MM.1S (cell line): ENCODE data around the gene RCN1.

Experiments used
- DNase-seq: peaks from one replicate; pipeline ENCODE4 v3.0.0-alpha.2; 2015
- H2AFZ ChIP-seq: fragments of 300-600 bp; sonication (generic); 2 replicates; pipeline ENCODE4 v1.6.0; 2016; ENCODE audit warnings: antibody characterized with exemption, low read length
- H3F3A ChIP-seq: fragments of 300-600 bp; sonication (generic); 2 replicates; pipeline ENCODE4 v1.6.1; 2016; ENCODE audit warnings: mild to moderate bottlenecking, antibody characterized with exemption, low read length, moderate library complexity, mixed read lengths; ENCODE audit not compliant: insufficient read depth
- H3K27ac ChIP-seq: fragments of 300-600 bp; sonication (generic); 2 replicates; pipeline ENCODE4 v1.5.1; 2016; ENCODE audit warnings: mild to moderate bottlenecking, low read length
- H3K27me3 ChIP-seq: fragments of 300-600 bp; sonication (generic); replicated peaks from 2 replicates; pipeline ENCODE4 v1.6.0; 2016; ENCODE audit warnings: low read length; ENCODE audit not compliant: insufficient read depth
- H3K36me3 ChIP-seq: fragments of 300-600 bp; sonication (generic); replicated peaks from 2 replicates; pipeline ENCODE4 v1.6.1; 2016; ENCODE audit warnings: mild to moderate bottlenecking, low read length, mixed read lengths; ENCODE audit not compliant: insufficient read depth
- H3K4me1 ChIP-seq: fragments of 300-600 bp; sonication (generic); 2 replicates; pipeline ENCODE4 v1.6.1; 2016; ENCODE audit warnings: low read length, mixed read lengths
- H3K4me2 ChIP-seq: fragments of 300-600 bp; sonication (generic); 2 replicates; pipeline ENCODE4 v1.6.0; 2016; ENCODE audit warnings: low read depth, low read length
- H3K4me3 ChIP-seq: fragments of 300-600 bp; sonication (generic); 2 replicates; pipeline ENCODE4 v1.5.1; 2016; ENCODE audit warnings: low read length, mixed read lengths
- H3K79me2 ChIP-seq: fragments of 300-600 bp; sonication (generic); 2 replicates; pipeline ENCODE4 v1.6.1; 2016; ENCODE audit warnings: mixed run types, low read length, mixed read lengths
- H3K9ac ChIP-seq: fragments of 300-600 bp; sonication (generic); 2 replicates; pipeline ENCODE4 v1.6.1; 2016; ENCODE audit warnings: low read length, mixed read lengths
- H3K9me2 ChIP-seq: fragments of 300-600 bp; sonication (generic); replicated peaks from 2 replicates; pipeline ENCODE4 v1.6.1; 2016; ENCODE audit warnings: mild to moderate bottlenecking, low read length, mixed read lengths; ENCODE audit not compliant: insufficient read depth
- H3K9me3 ChIP-seq: fragments of 300-600 bp; sonication (generic); replicated peaks from 2 replicates; pipeline ENCODE4 v1.6.1; 2016; ENCODE audit warnings: mild to moderate bottlenecking, low read length, mixed read lengths; ENCODE audit not compliant: insufficient read depth
- H4K20me1 ChIP-seq: fragments of 300-600 bp; sonication (generic); 2 replicates; pipeline ENCODE4 v1.6.1; 2016; ENCODE audit warnings: mild to moderate bottlenecking, low read length, moderate library complexity, mixed read lengths; ENCODE audit not compliant: insufficient read depth
- EZH2 ChIP-seq: fragments of 300-600 bp; sonication (generic); optimal IDR thresholded peaks from 2 replicates; pipeline ENCODE3; 2017; ENCODE audit warnings: low read depth, mild to moderate bottlenecking, antibody characterized with exemption, low read length, mixed read lengths
- EZH2phosphoT487 ChIP-seq: fragments of 300-600 bp; sonication (generic); IDR thresholded peaks from 2 replicates; pipeline ENCODE4 v1.6.1; 2018; ENCODE audit warnings: antibody characterized with exemption, low read length
- TF ChIP-seq, protein P1 (sequence below): fragments of 300-600 bp; sonication (generic); IDR thresholded peaks from 2 replicates; pipeline ENCODE4 v1.5.1; 2016; ENCODE audit warnings: antibody characterized with exemption, low read length, mixed read lengths

The RCN1 gene

GRCh38 chr11:32107647-32108046, 16.8 kb downstream of the RCN1 start:
- Histone ChIP-seq H3K36me3 (no peaks in the 10 kb centered on the region), H3K27ac (no peak overlapping the region), H3K79me2 (no peaks in the 10 kb centered on the region), H3K27me3 (no peaks in the 10 kb centered on the region), H3K9ac (no peak overlapping the region), H2AFZ (no peak overlapping the region), H3K4me3 (no peak overlapping the region), H3K9me2 (no peaks in the 10 kb centered on the region), H4K20me1 (no peaks in the 10 kb centered on the region), H3F3A (no peaks in the 10 kb centered on the region), H3K4me2 (no peak overlapping the region), H3K9me3 (no peaks in the 10 kb centered on the region), H3K4me1 (0 out of 2 replicates have a peak, but pooled peaks cover 5% of the 10 kb centered on the region)
- no peak for TF ChIP-seq EZH2phosphoT487
- DNase-seq: no peak

GRCh38 chr11:32108576-32108975, 17.7 kb downstream of the RCN1 start:
- Histone ChIP-seq H3K9ac (no peak overlapping the region), H4K20me1 (no peaks in the 10 kb centered on the region), H3K27me3 (no peaks in the 10 kb centered on the region), H3F3A (no peaks in the 10 kb centered on the region), H3K4me1 (0 out of 2 replicates have a peak, but pooled peaks cover 5% of the 10 kb centered on the region), H3K9me2 (no peaks in the 10 kb centered on the region), H3K9me3 (no peaks in the 10 kb centered on the region), H2AFZ (no peak overlapping the region), H3K36me3 (no peaks in the 10 kb centered on the region), H3K4me3 (no peak overlapping the region), H3K79me2 (no peaks in the 10 kb centered on the region), H3K27ac (no peak overlapping the region), H3K4me2 (no peak overlapping the region)
- TF ChIP-seq, protein P1, sequence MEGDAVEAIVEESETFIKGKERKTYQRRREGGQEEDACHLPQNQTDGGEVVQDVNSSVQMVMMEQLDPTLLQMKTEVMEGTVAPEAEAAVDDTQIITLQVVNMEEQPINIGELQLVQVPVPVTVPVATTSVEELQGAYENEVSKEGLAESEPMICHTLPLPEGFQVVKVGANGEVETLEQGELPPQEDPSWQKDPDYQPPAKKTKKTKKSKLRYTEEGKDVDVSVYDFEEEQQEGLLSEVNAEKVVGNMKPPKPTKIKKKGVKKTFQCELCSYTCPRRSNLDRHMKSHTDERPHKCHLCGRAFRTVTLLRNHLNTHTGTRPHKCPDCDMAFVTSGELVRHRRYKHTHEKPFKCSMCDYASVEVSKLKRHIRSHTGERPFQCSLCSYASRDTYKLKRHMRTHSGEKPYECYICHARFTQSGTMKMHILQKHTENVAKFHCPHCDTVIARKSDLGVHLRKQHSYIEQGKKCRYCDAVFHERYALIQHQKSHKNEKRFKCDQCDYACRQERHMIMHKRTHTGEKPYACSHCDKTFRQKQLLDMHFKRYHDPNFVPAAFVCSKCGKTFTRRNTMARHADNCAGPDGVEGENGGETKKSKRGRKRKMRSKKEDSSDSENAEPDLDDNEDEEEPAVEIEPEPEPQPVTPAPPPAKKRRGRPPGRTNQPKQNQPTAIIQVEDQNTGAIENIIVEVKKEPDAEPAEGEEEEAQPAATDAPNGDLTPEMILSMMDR: no peak
- TF ChIP-seq EZH2phosphoT487 (no peak), EZH2 (no peak)
- no peak for DNase-seq

- Histone ChIP-seq H3K4me3 (no peak overlapping the region), H3K36me3 (no peaks in the 10 kb centered on the region), H3K4me2 (no peak overlapping the region), H2AFZ (no peak overlapping the region), H3K4me1 (0 out of 2 replicates have a peak, but pooled peaks cover 5% of the 10 kb centered on the region), H3K9me3 (no peaks in the 10 kb centered on the region), H4K20me1 (no peaks in the 10 kb centered on the region), H3K9me2 (no peaks in the 10 kb centered on the region), H3K79me2 (no peaks in the 10 kb centered on the region), H3K9ac (no peak overlapping the region), H3F3A (no peaks in the 10 kb centered on the region), H3K27me3 (no peaks in the 10 kb centered on the region), H3K27ac (no peak overlapping the region)
- DNase-seq: no peak
- TF ChIP-seq, protein P1: no peak
- TF ChIP-seq EZH2: no peak
- no peak for TF ChIP-seq EZH2phosphoT487
These were observed 18.3 kb downstream of the RCN1 start for GRCh38 chr11:32109138-32109537.

DNA sequence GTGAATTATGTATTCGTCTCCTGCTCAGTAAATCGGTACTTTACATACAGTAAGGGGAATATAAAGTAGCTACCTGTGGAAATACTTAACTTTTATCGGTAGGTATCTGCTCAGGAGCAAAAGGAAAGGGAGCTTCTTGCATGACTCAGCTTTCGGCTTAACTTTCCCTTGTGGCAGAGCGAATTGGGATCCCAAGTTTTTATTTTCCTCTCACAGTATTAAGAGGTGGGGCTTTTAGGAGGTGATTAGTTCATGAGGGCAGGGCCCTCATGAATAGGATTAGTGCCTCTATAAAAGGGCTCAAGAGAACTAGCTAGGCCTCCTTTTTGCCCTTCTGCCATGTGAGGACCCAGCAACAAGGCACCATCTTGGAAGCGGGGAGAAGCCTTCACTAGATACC, 18.7 kb downstream of the RCN1 start:
- TF ChIP-seq, protein P1: no peak
- TF ChIP-seq EZH2 (no peak), EZH2phosphoT487 (no peak)
- no peaks in the 10 kb centered on the region for H3K27me3 ChIP-seq
- no peak overlapping the region for H3K4me3 ChIP-seq
- no peaks in the 10 kb centered on the region for H3K9me2 ChIP-seq
- H3K9ac ChIP-seq: no peak overlapping the region
- no peaks in the 10 kb centered on the region for H4K20me1 ChIP-seq
- H2AFZ ChIP-seq: no peak overlapping the region
- H3F3A ChIP-seq: no peaks in the 10 kb centered on the region
- H3K79me2 ChIP-seq: no peaks in the 10 kb centered on the region
- no peaks in the 10 kb centered on the region for H3K36me3 ChIP-seq
- no peak overlapping the region for H3K27ac ChIP-seq
- no peak overlapping the region for H3K4me2 ChIP-seq
- no peaks in the 10 kb centered on the region for H3K9me3 ChIP-seq
- H3K4me1 ChIP-seq: 0 out of 2 replicates have a peak, but pooled peaks cover 5% of the 10 kb centered on the region
- no peak for DNase-seq
